ENCODE measurements around the gene CAPN9. TPM values are rescaled to one million over a fixed set of nuclear protein-coding genes. Genes with fewer than 3 reads are reported as not detected.
A peak's percentile ranks its signal among the peaks of the same experiment; 100 is the strongest.

The CAPN9 gene
- total and polyA plus RNA-seq, 4 donors, result not detected

GRCh38 chr1:230826166-230826875, 79.1 kb downstream of the CAPN9 start (continued):
- TF ChIP-seq CTCF (IDR thresholded peaks at IDR 0.05; ENCODE audit: low read depth, low read length, missing input control), result no peak
- no peak for TF ChIP-seq MAX (IDR thresholded peaks at IDR 0.05)
- no peak for TF ChIP-seq JUND (IDR thresholded peaks at IDR 0.05)
- no peak for TF ChIP-seq EGR1 (IDR thresholded peaks at IDR 0.05; ENCODE audit: low read depth in 2 of 2)

GRCh38 chr1:230827081-230827681, 80.0 kb downstream of the CAPN9 start:
- H3K9ac ChIP-seq (ENCODE audit: low read depth in 1 of 2, low read length in 2 of 2), result no peak overlapping the region
- no peak overlapping the region for H3K27ac ChIP-seq (ENCODE audit: low read depth in 1 of 2, low read length in 2 of 2)
- TF ChIP-seq HNF4G (IDR thresholded peaks at IDR 0.05), result no peak
- TF ChIP-seq ATF3 (IDR thresholded peaks at IDR 0.05), result no peak
- no peak for TF ChIP-seq FOXA2 (IDR thresholded peaks at IDR 0.05)
- peak; percentile 84 for TF ChIP-seq NR2F2 (IDR thresholded peaks at IDR 0.05)
- no peaks in the 10 kb centered on the region for H3K36me3 ChIP-seq (ENCODE audit: control insufficient read depth in 4 of 4, insufficient read depth in 3 of 4, low read depth in 1 of 4, low read length in 3 of 4)
- H3K9me3 ChIP-seq (ENCODE audit: control insufficient read depth in 4 of 4, low read length in 3 of 4), result no peaks in the 10 kb centered on the region
- peaks cover 5 to 13% (median 6%) of the 10 kb centered on the region in 4 donors for H3K4me1 ChIP-seq (ENCODE audit: control insufficient read depth in 4 of 4, insufficient read depth in 4 of 4, low read length in 3 of 4)
- no peak overlapping the region for H3K4me3 ChIP-seq (ENCODE audit: low read depth in 1 of 3, low read length in 3 of 3)
- 78% methylated on average over 7 of the region's 7 CpGs for WGBS
- peak; percentile 31 for DNase-seq (ENCODE audit: low spot score)
- H3K27me3 ChIP-seq (ENCODE audit: control insufficient read depth in 4 of 4, insufficient read depth in 4 of 4, low read length in 3 of 4), result no peaks in the 10 kb centered on the region

- WGBS, result 68% methylated on average over 5 of the region's 5 CpGs
These were observed 80.6 kb downstream of the CAPN9 start for GRCh38 chr1:230827801-230828200.

GRCh38 chr1:230828421-230828820, 81.2 kb downstream of the CAPN9 start:
- Histone ChIP-seq H3K9ac (ENCODE audit: low read depth in 1 of 2, low read length in 2 of 2) (no peak overlapping the region), H3K36me3 (ENCODE audit: control insufficient read depth in 4 of 4, insufficient read depth in 3 of 4, low read depth in 1 of 4, low read length in 3 of 4) (no peaks in the 10 kb centered on the region), H3K4me1 (ENCODE audit: control insufficient read depth in 4 of 4, insufficient read depth in 4 of 4, low read length in 3 of 4) (peaks cover 5 to 13% (median 6%) of the 10 kb centered on the region in 4 donors), H3K27ac (ENCODE audit: low read depth in 1 of 2, low read length in 2 of 2) (no peak overlapping the region), H3K27me3 (ENCODE audit: control insufficient read depth in 4 of 4, insufficient read depth in 4 of 4, low read length in 3 of 4) (no peaks in the 10 kb centered on the region), H3K4me3 (ENCODE audit: low read depth in 1 of 3, low read length in 3 of 3) (no peak overlapping the region), H3K9me3 (ENCODE audit: control insufficient read depth in 4 of 4, low read length in 3 of 4) (no peaks in the 10 kb centered on the region)
- DNase-seq (ENCODE audit: low spot score), result no peak
- WGBS, result 92% methylated on average over 4 of the region's 4 CpGs
- TF ChIP-seq FOXA1 (IDR thresholded peaks at IDR 0.05), result no peak
- no peak for TF ChIP-seq ATF3 (IDR thresholded peaks at IDR 0.05)
- no peak for TF ChIP-seq SP1 (IDR thresholded peaks at IDR 0.05)

More at GRCh38 chr1:230827801-230828200, 80.6 kb downstream of the CAPN9 start:
- Histone ChIP-seq H3K27me3 (ENCODE audit: control insufficient read depth in 4 of 4, insufficient read depth in 4 of 4, low read length in 3 of 4) (no peaks in the 10 kb centered on the region), H3K4me1 (ENCODE audit: control insufficient read depth in 4 of 4, insufficient read depth in 4 of 4, low read length in 3 of 4) (peaks cover 5 to 13% (median 6%) of the 10 kb centered on the region in 4 donors), H3K27ac (ENCODE audit: low read depth in 1 of 2, low read length in 2 of 2) (no peak overlapping the region), H3K9ac (ENCODE audit: low read depth in 1 of 2, low read length in 2 of 2) (no peak overlapping the region), H3K4me3 (ENCODE audit: low read depth in 1 of 3, low read length in 3 of 3) (no peak overlapping the region), H3K9me3 (ENCODE audit: control insufficient read depth in 4 of 4, low read length in 3 of 4) (no peaks in the 10 kb centered on the region), H3K36me3 (ENCODE audit: control insufficient read depth in 4 of 4, insufficient read depth in 3 of 4, low read depth in 1 of 4, low read length in 3 of 4) (no peaks in the 10 kb centered on the region)
- DNase-seq (ENCODE audit: low spot score), result peak; percentile 27
- TF ChIP-seq NR2F2 (IDR thresholded peaks at IDR 0.05), result peak; percentile 72
- TF ChIP-seq JUND (IDR thresholded peaks at IDR 0.05), result no peak

All from liver (tissue), 9 donors.